Sigmoid colon (tissue), 7 donors: ENCODE measurements around the gene VWDE. TPM values are rescaled to one million over a fixed set of nuclear protein-coding genes. Genes with fewer than 3 reads are reported as not detected.

Experiments used
- DNase-seq: peaks from one replicate; pipeline ENCODE4 v3.0.0-alpha.2; 2019
- H3K27ac ChIP-seq, 4 donors: fragments of 200-600 bp; sonication (generic); one replicate each; pipeline ENCODE4 v1.5.1; 2016 to 2019; ENCODE audit warnings: mild to moderate bottlenecking in 1 of 4
- H3K27me3 ChIP-seq, 3 donors: fragments of 200-600 bp; sonication (generic); one replicate each; pipeline ENCODE4 v1.5.1; 2019; ENCODE audit warnings: mild to moderate bottlenecking in 1 of 3
- H3K36me3 ChIP-seq, 4 donors: fragments of 200-600 bp; sonication (generic); one replicate each; pipeline ENCODE4 v1.5.1; 2016 to 2019
- H3K4me1 ChIP-seq, 4 donors: fragments of 200-600 bp; sonication (generic); one replicate each; pipeline ENCODE4 v1.5.1; 2017 to 2019
- H3K4me3 ChIP-seq, 4 donors: fragments of 200-600 bp; sonication (generic); one replicate each; pipeline ENCODE4 v1.5.1; 2017 to 2019; ENCODE audit warnings: mild to moderate bottlenecking in 2 of 4, moderate library complexity in 1 of 4
- H3K9me3 ChIP-seq, 4 donors: fragments of 200-600 bp in 3 of 4; sonication (generic) in 3 of 4; one replicate each; pipeline versions ENCODE4 v1.5.1 to v1.6.1; 2013 to 2019
- CTCF ChIP-seq, 4 experiments: fragments of 450-650 bp in 3 of 4; fragments of 200-600 bp in 1 of 4; IDR thresholded peaks; one replicate each; pipeline ENCODE4 v1.5.1; 2016 to 2019; ENCODE audit warnings: antibody characterized with exemption in 4 of 4, mild to moderate bottlenecking in 3 of 4, moderate library complexity in 2 of 4
- EP300 ChIP-seq, 4 donors: sonication (generic); formaldehyde crosslinking; IDR thresholded peaks; one replicate each; pipeline ENCODE4 v1.6.1; 2017; ENCODE audit warnings: antibody characterized with exemption in 4 of 4
- POLR2A ChIP-seq, 2 donors: fragments of 450-650 bp; IDR thresholded peaks; one replicate each; pipeline ENCODE4 v1.6.1; 2016; ENCODE audit warnings: antibody characterized with exemption in 2 of 2, mild to moderate bottlenecking in 2 of 2, moderate library complexity in 2 of 2
- POLR2AphosphoS5 ChIP-seq, 4 donors: sonication (generic); formaldehyde crosslinking; IDR thresholded peaks; one replicate each; pipeline ENCODE4 v1.6.1; 2017; ENCODE audit warnings: antibody characterized with exemption in 4 of 4
- WGBS, 2 donors: extraction: QIAGEN DNeasy Blood & Tissue Kit; methylation state at CpG; one replicate each; pipeline ENCODE4 v1.1.7; 2013; 5-methylcytosine and 5-hydroxymethylcytosine counted together
- intact Hi-C: fragments of 100-400 bp; cut with DNase I; formaldehyde crosslinking; loops from one replicate; pipeline ENCODE4 v1.15.1; 2023
- polyA plus RNA-seq, 3 donors: library from polyadenylated mRNA; stranded (reverse); fragments of 200-250 nt; gene quantifications; one replicate each; pipeline ENCODE4 v1.2.3, GENCODE V29; 2013
- total RNA-seq, 4 donors: library from RNA; depleted of rRNA; stranded (reverse); fragments of >200 nt; gene quantifications; one replicate each; pipeline ENCODE4 v1.1.0, GENCODE V29; 2016
- donor health status: healthy with polysubstance abuse.
- donor health status: Bipolar disorder and iron deficiency.
- donor health status: healthy.

Gene VWDE
- total and polyA plus RNA-seq, 7 donors, result under 0.01 to 0.39 (median 0.27) TPM; not detected in 4

- Histone ChIP-seq H3K4me3 (no peak overlapping the region), H3K27me3 (no peaks in the 10 kb centered on the region), H3K36me3 (no peaks in the 10 kb centered on the region), H3K4me1 (no peaks in the 10 kb centered on the region), H3K9me3 (no peaks in the 10 kb centered on the region), H3K27ac (no peak overlapping the region)
- intact Hi-C loops, result no loop called here
- TF ChIP-seq EP300 (IDR thresholded peaks at IDR 0.05) (no peak), POLR2A (IDR thresholded peaks at IDR 0.05) (no peak), CTCF (IDR thresholded peaks at IDR 0.05) (no peak), POLR2AphosphoS5 (IDR thresholded peaks at IDR 0.05) (no peak)
- no peak for DNase-seq
- 86 to 88% methylated on average over 6 of the region's 6 CpGs for WGBS, 2 donors
Observed at GRCh38 chr7:12369756-12370155, 33.9 kb downstream of the VWDE start.

- H3K4me3 ChIP-seq, result no peak overlapping the region
- no peaks in the 10 kb centered on the region for H3K27me3 ChIP-seq
- no peak for DNase-seq
- intact Hi-C loops, result no loop called here
- H3K9me3 ChIP-seq, result no peaks in the 10 kb centered on the region
- TF ChIP-seq CTCF (IDR thresholded peaks at IDR 0.05) (no peak), EP300 (IDR thresholded peaks at IDR 0.05) (no peak), POLR2A (IDR thresholded peaks at IDR 0.05) (no peak), POLR2AphosphoS5 (IDR thresholded peaks at IDR 0.05) (no peak)
- no peak overlapping the region for H3K27ac ChIP-seq
- H3K4me1 ChIP-seq, result no peaks in the 10 kb centered on the region
- H3K36me3 ChIP-seq, result no peaks in the 10 kb centered on the region
Observed at GRCh38 chr7:12369072-12369471, 34.6 kb downstream of the VWDE start.

DNA sequence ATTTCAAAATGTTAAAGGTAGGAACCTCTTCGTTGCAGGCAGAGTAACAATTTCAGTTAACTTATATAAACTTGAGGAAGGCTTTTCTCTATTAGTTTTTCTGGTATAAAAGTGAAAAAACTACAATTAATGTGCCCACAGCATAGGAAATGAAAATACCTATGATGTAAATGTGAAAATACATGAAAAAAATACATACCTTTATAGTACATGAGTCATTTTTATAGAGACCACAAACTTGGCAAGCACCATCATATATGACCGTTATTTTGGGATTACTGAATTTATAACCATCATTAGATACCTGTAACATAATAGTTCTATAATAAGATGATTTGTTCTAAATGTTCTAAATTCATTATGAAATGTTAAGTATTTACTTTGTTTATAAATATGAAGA, 42.7 kb downstream of the VWDE start:
- DNase-seq, result no peak
- Histone ChIP-seq H3K9me3 (no peaks in the 10 kb centered on the region), H3K27ac (no peak overlapping the region), H3K27me3 (no peaks in the 10 kb centered on the region), H3K36me3 (no peaks in the 10 kb centered on the region), H3K4me1 (no peaks in the 10 kb centered on the region), H3K4me3 (no peak overlapping the region)
- 38 to 48% methylated on average over 2 of the region's 2 CpGs for WGBS, 2 donors
- TF ChIP-seq POLR2AphosphoS5 (IDR thresholded peaks at IDR 0.05) (no peak), CTCF (IDR thresholded peaks at IDR 0.05) (no peak), POLR2A (IDR thresholded peaks at IDR 0.05) (no peak), EP300 (IDR thresholded peaks at IDR 0.05) (no peak)
- intact Hi-C loops, result no loop called here

- no peak for DNase-seq
Observed at GRCh38 chr7:12358694-12359093, 45.0 kb downstream of the VWDE start.

More at GRCh38 chr7:12358694-12359093, 45.0 kb downstream of the VWDE start:
- H3K27ac ChIP-seq, result no peak overlapping the region
- no peaks in the 10 kb centered on the region for H3K36me3 ChIP-seq
- TF ChIP-seq CTCF (IDR thresholded peaks at IDR 0.05), result no peak
- no peak for TF ChIP-seq POLR2AphosphoS5 (IDR thresholded peaks at IDR 0.05)
- no peak for TF ChIP-seq POLR2A (IDR thresholded peaks at IDR 0.05)
- TF ChIP-seq EP300 (IDR thresholded peaks at IDR 0.05), result no peak
- no peaks in the 10 kb centered on the region for H3K4me1 ChIP-seq
- no peak overlapping the region for H3K4me3 ChIP-seq
- H3K27me3 ChIP-seq, result no peaks in the 10 kb centered on the region
- intact Hi-C loops, result no loop called here
- H3K9me3 ChIP-seq, result no peaks in the 10 kb centered on the region
